Activated effector memory CD4-positive, alpha-beta T cell treated with anti-CD3 and anti-CD28 coated beads, Interleukin-2, amount 50 U/mL, for 16 hours (primary cell): ENCODE results near the gene BRD7.

Source experiments
- DNase-seq: peaks from one replicate; pipeline ENCODE4 v3.0.0-alpha.2; 2020

BRD7 gene

DNA sequence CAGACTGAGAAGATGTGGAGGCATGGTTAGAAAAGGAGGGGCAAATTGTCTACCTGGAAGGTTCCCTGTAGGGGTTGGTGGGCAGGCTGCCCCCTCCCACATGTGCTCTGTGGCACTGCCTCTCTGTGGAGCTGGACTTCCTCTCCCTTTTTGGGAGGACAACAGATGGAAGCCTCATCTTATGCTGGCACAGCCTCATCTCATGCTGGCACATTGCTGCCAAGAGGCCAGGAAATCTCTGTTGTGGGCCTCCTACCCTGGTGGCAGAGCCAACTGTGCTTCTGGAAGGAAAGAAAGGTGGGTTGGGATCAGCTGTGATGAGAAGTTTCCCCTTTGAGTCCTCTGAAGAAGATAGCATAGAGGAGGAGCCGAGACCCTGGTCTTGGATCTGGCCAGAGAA, 19.7 kb upstream of the BRD7 start:
- DNase-seq, result no peak

DNA sequence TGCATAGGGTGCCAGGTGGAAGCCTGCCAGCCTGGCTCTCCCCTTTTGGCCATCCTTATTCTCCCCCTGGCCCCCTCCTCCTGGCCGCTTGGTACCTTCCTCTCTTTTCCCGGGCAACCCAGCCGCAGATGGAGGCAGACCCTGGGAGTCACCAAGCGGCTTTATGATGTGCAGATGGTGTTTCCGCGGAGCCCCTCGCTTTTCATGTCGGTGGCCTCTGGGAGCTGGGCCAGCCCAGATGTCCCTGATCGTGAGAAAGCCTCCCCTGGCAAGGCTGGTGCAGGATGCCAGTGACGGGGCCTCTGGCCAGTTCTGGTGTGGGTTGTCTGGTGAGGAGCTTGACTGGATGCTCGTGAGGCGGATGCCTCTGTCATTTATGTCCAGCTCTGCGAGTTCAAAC, 18.0 kb upstream of the BRD7 start:
- DNase-seq, result no peak

DNA sequence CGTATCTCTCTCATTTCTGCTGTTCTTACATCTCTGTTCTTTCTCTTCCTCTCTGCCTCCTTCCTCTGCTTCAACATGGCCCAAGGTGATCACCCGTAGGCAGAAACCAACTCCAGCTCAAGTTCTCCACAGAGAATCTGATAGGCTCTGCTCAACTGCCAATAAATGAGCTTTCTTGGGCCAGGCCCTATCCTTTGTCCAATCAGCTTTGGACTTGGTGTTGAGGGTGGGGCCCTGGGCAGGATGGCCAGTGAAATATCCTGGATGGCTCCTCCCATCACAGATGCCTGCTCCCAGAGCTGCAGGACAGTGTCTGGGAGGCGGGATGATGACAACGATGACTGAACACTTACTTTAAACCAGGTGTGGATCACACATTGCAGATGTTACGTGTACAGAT, 17.4 kb upstream of the BRD7 start:
- DNase-seq, result no peak

DNA sequence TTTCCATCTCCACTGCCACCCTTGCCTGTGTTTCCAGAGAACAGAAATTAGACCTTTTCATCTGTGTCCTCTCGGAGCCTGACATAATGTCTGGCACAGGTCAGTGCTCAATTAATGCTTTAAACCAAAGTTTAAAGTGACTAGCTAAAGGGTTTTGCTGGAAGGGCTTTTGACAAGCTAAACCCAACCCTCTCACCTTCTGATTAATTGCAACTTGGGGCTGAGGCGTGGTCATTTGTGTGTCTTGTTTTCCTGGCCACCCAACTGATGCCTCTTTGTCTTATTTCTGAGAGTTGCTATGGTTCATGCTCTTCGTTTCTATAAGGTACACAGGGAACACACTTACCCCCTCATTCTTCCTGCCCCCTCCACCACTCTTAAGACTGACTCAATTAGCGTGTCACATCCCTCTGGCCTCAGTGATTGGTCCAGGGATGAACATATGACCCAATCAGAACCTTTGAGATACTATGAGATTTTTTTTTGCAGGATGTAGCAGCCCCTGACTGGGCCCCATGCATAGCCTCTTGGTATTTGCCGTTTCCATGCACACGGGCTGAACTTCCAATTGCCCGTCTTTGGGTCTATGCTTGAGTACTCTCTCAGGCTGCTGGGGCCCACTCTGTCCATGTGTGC, 15.8 kb upstream of the BRD7 start:
- no peak for DNase-seq

DNA sequence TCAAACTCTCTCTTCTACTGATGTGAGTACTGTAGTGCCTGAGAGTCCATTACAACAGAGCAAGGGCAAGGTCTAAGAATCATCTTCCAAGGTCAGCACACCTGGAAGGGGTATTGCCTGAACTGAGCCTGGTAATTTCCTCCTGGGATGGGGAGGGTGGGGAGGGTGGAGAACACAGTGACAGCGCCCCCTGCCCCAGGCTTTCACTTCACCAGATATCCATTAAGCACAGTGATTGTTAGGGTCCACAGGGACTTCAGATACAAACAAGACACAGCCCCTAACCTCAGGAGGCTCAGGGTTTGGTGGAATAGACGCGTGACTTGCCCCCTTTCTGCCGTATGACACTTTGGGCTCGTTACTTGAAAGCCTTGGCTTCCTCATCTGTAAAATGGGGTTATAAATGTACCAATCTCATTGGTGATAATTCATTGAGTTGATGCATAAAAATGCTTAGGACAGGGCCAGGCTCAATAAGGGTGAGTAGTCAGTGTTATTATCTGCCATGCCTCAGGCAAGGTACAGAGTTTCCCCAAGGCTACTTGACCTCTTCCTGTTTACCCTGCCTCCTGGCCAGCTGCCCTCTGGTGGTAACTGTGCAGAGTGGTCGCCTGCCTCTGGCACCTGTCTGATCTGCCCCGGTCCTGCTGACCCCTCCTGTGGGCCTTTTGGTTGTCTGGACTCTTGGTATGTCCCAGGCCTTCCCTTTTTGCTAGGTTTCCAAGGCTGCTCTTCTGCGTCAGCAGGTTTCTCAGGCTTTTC, 13.1 kb upstream of the BRD7 start:
- no peak for DNase-seq

DNA sequence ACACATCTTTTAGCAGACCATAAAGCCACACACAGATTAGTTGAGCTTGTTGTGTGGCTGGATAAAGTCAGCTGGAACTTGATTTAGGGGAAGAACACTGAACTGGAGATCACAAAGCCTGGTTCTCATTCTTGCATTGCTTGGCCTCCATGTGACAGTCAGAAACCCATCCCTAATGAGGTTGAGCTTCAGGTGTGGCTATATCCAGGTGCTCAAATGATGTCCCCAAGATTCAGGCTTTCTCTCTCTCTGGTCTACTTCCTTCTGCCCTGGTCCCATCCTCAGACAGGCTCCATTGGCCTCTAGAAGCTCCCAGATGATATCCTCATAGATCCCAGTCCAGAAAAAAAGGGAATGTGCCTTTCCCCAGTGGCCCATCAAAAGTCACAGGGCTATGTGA, 9.6 kb upstream of the BRD7 start:
- no peak for DNase-seq

DNA sequence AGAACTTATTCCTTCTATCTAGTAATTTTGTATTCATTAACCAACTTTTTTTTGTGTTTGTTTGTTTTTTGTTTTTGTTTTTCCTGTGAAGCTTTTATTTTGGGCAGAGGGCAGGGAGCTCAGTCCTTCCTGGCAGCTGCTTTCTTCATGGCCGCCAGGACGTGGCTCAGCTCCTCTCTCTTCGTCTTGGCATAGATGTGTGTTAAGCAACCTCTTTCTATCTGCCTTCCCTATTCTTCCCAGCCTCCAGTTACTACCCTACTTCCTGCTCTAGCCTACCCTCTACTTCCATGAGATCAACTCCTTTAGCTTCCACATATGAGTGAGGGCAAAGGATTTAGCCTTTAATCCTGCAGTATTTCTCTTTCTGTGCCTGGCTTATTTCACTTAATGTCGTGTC, 8.2 kb upstream of the BRD7 start:
- no peak for DNase-seq

DNA sequence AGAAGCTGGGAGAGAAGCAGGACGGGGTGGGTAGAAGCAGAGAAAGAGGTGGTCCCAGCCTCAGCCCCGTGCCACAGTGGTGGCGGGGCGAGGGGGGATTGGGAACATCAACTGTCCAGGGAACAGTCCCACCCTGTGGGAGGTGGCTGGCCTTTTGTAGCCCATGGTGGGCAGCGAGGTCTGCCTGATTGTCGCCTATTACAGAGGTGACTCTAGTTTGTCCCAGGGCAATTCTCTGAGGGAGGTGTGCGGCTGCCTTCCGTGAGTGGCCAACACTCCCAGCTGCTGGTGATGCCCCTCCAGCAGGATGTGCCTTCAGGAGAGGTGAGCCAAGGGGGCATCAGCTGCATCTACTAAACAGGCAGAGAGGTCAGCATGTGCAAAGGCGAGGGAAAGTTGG, 5.0 kb upstream of the BRD7 start:
- no peak for DNase-seq

DNA sequence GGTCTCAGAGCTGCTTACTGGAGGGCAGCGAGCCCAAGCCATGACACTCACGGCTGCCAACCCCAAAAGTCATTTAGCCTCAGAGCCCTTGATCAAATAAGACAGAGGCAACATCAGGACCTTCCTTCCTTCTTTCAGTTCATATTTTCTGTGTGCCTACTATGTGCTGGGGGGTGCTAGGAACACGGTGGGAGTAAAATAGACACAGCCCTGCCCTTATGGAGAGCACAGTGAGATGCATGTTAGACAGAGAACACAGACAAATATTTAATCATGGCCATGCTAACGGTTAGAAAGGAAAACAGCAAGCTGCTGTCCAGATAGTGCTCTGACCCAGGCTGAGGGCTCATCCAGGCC, 4.5 kb upstream of the BRD7 start:
- no peak for DNase-seq

DNA sequence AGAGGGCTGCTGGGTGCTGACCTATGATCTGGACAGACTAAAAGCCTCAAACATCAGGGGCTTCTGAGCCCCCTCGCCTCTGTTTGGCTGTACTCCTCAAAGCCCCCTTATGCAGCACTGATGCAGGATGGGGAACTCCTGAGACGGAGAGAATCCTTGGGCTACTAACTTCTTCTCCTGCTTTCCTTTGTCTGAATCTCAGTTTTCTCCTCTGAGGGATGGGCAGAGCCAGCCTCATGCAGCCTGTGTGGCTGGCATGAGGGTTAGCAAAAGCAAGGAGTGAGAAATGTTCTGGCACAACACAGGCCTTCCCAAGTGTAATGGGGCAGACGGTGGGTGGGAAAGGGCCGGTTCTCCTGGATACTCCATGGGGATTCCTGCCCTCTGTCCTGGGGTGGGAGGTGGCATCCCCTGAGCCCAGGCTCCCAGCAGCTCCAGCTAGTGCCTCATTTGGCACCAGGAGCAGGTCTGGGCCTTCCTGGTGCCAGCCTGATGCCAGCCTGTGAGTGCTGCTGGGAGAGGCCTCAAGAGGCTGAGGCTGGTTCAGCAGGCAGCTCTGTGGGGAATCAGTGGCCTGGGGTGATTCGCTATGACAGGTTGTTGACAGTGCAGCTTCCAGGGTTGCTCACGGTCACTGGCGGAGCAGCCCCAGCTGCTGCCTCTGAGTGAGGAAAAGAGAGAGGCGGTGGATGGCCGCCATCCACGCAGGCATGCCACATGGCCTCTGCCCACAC, 4.0 kb upstream of the BRD7 start:
- no peak for DNase-seq

DNA sequence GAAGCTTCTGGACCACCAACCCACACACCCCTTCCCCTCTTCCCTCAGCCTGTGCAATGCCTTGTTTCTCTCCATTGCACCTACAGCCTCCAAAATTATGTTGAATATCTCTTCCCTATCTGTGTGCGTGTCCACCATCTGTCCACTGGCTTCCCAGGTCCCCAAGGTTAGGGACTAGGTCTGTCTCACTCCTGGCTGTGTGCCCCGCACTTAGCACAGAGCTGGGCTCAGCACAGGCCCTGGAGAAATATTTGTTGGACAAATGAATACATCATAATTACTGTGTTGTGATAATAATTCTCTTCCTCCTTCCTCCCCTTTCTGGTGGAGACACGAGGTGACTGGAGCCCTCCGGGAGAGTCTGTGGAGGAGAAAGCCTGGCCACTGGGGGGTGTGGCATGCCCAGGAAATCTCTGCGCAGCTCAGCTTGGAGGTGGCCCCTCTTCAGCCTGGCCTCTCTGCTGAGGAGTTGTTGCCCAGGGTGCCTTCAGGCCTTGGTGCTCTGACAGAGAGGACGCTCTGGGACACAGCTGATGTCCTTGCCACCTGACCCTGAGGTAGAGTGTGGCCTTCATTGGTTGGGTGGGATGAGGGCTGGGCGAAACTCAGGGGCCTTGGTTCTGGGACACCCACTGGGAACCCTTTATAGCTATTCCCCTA, 3.3 kb upstream of the BRD7 start:
- no peak for DNase-seq

DNA sequence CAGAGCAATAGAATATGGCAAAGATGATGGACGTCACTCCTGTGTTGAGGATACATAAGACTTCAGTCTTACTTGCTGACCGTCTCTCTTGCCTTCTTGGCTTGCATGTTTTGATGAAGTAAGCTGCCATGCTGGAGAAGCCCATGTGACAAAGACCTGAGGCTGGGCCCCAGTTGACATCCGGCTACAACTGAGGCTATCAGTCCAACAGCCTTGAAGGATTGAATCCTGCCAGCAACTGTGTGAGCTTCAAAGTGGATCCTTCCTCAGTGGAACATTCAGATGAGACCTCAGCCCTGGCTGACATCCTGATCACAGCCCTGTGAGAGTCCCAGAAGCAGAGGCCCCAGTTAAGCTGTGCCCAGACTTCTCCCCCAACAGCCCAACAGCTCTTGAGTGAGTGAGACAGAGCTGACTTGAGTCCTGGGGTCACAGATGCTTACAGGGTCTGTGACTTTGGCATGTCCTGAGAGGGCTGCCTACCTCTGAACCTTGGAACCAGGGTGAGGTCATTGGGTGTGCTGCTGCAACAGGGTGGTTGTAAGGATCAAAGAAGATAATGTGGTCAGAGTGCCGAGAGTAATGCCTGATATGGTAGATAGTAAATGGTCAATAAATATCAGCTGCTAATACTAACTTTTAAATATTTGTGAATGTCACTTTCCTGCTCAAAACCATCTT, 2.4 kb upstream of the BRD7 start:
- DNase-seq, result no peak

DNA sequence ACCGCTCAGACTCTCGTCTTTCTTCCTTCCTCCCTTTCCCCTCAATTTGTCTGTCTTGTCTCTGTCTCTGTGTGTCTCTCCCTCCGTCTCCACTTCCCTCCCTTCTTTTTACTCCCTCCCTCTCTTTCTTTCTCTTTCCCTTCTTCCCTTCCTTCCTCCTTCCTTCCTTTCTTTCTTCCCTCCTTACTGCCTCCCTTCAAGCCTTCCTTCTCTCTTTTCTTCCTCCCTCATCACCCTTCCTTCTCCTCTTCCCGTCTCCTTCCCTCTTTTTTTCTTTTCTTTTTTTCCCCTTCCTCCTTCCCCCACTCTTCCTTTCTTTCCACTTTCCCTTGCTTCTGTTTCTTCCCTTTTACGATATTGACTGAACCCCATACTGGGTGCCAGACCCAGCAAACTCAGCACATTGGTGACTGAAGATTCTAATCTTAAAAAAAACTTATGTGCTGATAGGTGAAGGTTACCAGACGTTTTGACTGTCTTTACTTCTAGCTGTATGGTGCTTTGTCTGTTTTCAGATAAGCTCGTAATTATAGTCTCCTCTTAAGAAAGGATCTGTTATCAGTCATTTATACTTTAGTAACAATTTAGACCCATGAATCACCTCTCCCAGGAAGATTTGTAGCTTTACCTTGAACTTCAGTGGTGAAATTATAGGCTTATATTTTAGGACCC, 481 bp upstream of the BRD7 start:
- no peak for DNase-seq

DNA sequence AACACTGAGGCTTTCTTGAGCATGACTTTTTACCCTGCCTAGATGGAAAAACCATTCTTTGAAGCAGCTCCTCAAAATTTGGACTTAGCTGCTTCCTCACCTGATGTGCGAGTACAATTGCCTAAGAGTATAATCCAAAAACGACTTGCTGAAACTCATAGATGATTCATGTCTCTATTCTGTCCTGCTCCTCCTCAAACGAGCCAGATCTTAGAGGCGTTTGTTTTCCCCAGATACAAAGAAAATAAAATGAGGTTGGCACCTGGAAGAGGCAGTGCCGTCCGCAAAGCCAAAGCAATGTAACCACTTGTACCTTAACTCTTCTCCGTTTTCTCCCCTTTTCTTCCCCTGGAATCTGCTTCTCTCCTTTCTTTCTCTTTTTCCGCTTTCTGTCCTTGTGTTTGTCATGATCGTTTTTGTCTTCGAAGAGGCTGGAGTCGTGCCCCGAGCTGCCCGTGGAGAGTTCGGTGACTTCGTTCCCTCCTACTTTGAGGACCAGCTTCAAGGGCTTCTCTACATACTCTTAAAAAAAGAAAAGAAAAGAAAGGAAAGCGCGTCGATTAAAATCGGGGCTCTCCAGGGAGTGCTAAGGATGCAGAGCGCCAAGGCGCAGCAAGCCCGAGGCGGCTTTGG, 895 bp downstream of the BRD7 start:
- no peak for DNase-seq

DNA sequence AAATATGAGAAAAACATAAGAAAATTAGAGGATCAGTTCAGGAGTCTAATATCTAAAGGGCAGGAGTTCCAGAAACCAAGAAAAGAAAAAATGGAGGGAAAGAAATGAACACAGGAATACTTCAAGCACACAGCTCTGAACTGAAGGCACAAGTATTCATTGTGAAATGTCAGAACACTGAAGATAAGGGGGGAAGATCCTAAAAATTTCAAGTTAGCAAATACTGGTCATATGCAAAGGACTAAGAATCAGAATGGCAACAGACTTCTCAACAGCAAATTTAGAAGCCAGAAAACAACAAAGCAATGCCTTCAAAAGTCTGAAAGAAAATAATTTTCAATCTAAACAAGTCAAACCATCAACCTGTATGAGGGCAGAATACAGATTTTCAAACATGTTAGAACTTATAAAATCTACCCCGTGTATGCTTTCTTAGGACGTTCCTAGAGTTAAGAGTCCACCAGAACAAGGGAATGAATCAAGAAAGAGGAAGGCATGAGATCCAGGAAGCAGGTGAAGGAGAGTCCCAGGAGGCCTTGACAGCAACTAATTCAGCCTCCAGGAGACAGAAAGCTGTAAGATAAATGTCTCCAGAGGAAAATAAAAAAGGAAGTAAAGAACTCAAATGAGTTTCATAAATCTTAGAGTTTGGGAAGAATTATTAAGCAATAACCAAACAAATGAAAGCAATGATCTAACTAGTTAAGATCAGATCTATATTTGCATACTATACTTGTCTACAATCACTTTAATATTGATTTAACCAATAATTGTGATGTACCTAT, 2.8 kb downstream of the BRD7 start:
- DNase-seq, result no peak

DNA sequence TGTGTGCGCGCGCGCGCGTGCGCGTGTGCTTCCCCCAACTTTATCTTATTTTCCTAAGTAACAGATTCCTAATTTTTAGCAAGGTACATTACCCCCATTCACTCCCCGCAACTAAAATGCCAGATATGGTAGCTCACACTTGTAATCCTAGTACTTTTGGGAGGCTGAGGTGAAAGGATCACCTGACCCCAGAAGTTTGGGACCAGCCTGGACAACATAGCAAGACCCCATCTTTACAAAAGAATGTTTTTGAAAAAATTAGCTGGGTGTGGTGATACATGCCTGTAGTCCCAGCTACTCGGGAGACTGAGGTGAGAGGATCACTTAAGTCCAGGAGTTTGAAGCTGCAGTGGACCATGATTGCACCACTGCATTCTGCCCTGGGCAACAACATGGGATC, 5.1 kb downstream of the BRD7 start:
- DNase-seq, result no peak

DNA sequence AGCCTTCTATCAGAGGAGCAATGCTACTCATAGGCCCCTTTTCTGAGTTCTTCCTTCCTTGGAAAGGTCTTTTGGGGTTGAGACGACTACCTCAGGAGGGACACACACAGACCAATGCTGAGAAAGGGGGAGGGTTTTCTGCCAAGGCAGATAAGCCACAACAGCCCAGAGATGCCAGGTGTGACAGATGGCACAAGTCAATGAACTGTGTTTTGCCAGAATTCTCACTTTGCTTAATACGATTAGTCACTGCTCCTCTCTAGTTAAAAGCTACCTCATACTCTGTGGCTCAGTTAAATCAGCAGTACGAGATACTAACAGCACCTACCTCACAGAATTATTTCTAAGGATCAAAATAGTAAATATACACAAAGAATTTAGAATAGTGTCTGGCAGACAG, 8.0 kb downstream of the BRD7 start:
- no peak for DNase-seq

DNA sequence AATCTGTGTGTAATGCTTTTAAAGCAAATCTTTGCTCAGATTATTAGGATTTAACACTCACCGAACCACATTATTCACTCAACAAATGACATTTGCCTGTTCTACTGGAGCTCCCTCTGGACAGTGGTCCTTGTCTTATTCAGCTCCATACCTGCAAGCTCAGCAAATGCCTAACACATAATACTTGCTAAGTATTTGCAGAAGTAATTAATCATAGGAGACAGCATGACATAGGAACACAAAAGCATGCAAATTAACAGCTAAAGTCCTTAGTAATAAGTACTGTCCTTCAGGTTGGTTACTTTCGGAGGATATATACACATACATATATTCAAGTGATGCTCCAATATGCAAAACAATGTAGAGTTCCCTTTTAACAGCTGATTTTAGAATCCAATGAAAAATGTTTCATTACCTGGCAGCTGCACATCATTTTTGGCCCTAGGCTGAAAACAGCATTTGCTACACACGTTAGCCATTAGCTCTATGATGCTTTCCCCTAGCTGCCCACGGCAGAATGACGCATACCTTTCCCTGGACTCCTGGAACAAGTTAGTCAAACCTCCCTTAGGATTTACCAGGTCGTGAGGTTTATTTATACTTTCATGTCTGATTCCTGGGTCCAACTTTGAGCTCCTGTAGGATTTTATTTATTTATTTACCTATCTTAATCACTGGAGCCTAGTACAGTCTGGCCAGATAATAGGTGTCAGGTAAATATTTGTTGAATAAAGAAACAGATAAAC, 8.6 kb downstream of the BRD7 start:
- DNase-seq, result no peak

DNA sequence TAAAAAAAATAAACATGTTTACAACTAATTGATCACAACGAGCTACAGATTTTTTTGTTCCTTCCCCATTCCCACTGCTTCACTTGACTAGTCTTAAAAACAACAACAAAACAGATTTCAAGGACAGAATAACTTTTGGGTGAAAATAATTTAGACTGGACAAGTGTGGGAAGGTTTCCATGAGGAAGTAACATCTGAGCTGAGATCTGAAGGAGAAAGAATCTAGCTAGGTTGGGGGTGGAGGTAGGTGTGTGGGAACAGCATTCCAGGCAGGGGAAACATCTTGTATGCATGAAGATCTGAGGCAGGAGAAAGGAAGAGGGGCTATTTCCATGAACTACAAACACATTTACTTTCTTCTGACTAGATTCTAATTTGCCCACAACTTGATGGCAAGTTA, 9.2 kb downstream of the BRD7 start:
- no peak for DNase-seq

DNA sequence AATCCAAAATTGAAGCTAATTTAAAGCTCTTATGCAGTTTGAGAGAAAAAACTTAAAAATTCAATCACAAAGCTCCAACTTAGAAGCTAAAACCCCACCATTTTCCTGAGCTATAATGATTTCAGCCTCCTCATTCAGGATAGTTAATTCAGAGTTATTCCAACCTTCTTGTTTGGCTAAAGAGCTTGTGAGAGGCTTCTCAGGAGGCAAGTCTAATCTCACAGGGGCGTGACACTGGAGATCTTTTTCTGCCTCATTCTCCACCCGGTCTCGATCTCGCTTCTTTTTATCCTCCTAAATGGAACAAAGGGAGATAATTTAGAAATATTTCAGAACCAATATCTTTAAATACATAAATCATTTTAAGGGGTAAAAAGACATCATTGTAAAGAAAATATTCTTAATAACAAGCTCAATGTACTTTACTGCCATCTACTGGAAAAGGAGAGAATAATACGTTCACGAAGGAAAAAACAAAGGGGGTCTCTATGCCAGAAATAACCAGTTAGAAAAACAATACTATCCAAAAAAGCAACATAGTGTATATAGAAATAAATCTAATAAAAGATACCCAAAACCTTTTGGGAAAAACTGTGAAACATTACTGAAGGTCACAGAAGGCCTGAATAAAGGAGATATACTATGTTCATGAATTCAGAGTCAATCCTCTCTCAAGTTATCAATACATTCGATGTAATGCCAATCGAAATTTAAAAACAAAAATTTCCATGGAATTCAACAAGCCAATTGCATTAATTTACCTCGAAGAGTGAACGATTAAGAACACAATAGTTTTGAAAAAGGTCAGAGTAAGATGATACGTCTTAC, 13.9 kb downstream of the BRD7 start:
- DNase-seq, result no peak
